HG03039 (cell line): Measurements from ENCODE around the gene SPRN.
A peak's percentile ranks its signal among the peaks of the same experiment; 100 is the strongest.

Source experiments
- ATAC-seq: cut with Tn5 transposase; IDR thresholded peaks from one replicate; pipeline ENCODE4 v1.9.1; 2021; ENCODE audit warnings: mild to moderate bottlenecking, moderate library complexity; ENCODE audit not compliant: unreplicated experiment

SPRN gene

DNA sequence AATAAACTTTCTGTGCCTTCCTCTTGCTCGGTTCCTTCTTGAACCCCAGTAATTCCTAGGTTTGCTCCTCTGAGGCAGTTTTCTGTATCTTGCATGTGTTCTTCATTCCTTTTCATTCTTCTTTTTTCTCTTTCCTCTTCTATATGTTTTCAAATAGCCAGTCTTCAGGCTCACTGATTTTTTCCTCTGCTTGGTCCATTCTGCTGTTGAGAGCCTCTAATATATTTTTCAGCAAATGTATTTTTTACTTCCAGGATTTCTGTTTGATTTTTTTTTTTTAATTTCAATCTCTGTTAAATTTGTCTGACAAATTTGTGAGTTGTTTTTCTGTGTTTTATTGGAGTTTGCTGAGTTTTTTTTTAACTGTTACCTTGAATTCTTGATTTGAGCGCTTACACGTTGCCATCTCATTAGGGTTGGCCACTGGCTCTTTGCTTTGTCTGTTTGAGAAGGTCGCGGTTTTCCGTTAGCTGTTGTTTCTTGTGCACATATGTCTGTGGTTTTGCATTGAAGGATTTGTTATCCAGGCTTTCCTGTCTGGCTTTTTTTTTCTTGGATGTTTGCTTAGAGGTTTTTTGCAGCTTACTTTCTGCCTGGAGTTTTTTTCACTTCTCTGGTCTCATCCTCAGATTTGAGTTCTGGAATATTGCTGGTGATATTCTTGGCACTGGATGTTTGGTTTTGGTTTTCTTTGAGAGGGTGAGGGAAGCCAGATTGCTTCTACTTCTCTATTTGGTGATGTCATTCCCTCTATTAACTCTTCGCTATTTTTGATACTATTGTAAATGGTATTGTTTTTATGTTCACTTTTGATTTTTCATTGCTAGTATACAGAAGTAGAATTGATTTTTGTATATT is 12.7 kb downstream of the SPRN start:
- no peak for ATAC-seq

DNA sequence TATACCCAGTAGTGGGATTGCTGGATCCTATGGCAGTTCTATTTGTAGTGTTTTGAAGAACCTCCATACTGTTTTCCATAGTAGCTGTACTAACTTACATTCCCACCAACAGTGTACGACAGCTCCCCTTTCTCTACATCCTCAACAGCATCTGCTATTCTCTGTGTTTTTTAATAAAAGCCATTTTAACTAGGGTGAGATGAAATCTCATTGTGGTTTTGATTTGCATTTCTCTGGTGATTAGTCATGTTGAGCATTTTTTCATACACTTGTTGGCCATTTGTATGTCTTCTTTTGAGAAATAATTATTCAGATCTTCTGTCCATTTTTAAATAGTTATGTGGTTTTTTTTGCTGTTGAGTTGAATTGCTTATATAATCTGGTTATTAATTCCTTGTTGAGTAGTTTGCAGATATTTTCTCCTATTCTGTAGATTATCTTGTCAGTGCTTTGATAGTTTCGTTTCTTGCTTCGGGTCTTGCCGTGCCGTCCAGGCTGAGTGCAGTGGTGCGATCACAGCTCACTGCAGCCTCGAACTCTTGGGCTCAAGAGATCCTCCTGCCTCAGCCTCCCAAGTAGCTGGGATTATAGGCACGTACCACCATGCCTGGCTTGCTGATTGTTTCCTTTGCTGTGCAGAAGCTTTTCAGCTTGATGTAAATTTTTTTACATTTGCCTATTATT is 18.4 kb downstream of the SPRN start:
- no peak for ATAC-seq

DNA sequence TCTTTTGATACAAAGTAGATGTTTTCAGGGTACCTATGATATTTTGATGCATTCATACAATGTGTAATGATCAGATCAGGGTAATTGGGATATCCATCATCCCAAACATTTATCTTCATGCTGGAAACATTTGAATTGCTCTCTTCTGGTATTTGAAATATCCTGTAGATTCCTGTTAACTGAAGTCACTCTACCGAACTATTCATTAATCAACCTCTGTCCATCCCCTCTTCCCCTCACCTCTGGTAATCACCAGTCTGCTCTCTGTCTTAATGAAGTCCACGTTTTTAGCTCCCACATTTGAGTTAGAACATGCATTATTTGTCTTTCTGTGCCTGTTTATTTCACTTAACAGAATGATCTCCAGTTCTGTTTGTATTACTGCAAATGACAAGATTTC is 19.2 kb downstream of the SPRN start:
- no peak for ATAC-seq

GRCh38 chr10:133403784-133404183 is 20.6 kb downstream of the SPRN start:
- no peak for ATAC-seq

- no peak for ATAC-seq
Observed at GRCh38 chr10:133403359-133403758, 21.1 kb downstream of the SPRN start.

GRCh38 chr10:133401981-133402725 is 22.3 kb downstream of the SPRN start:
- no peak for ATAC-seq

GRCh38 chr10:133401500-133401899 is 22.9 kb downstream of the SPRN start:
- no peak for ATAC-seq

- ATAC-seq, result peak; percentile 73
Observed at GRCh38 chr10:133400624-133401424, 23.6 kb downstream of the SPRN start.

- no peak for ATAC-seq
Observed at GRCh38 chr10:133399123-133399601, 25.3 kb downstream of the SPRN start.

DNA sequence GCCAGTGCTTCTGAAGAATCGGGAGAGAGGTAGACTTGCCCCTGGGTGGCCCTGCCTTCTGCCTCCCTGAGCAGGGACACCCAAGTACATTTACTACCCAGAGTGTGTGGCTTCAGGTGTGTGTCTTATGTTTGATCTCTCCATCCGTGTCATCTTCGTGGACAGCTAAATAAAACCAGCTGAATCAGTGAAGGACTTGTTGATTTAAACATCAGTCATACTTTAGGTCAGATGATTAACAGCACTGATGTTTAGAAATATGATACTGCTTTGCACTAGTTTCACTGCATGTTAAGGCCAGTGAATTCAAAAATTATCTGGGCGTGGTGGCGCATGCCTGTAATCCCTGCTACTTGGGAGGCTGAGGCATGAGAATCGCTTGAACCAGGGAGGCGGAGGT is 26.5 kb downstream of the SPRN start:
- no peak for ATAC-seq

DNA sequence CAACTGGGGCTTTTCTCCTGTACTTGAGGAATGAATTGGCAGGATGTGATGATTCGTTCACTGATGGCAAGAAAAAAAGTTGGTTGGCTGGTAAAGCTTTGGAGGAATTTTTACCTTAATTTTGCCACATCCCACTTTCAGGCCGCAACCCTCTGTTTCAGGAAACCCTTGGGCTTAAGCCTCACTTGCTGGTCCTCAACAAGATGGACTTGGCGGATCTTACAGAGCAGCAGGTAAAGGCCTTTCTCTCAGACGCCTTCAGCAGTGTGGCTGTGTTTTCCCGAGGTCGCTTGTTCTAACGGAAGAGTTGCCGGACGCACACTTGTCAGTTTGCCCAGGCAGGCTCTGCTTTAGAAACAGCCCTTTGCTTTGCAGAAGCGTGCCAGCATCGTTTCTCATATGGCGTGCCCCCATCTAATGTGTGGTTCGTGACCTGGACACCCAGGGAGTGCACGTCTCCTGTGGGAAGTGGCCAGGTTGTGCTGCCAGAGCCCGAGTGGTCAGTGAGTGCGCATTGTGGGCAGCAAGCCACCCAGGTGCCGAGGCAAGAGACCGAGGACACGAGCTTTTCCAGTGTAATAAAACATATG is 28.3 kb downstream of the SPRN start:
- no peak for ATAC-seq

GRCh38 chr10:133394801-133395221 is 29.6 kb downstream of the SPRN start:
- no peak for ATAC-seq

- ATAC-seq, result peak; percentile 63
Observed at GRCh38 chr10:133394064-133394663, 30.3 kb downstream of the SPRN start, which contains the start of gene MTG1. MTG1 (plus strand) TSS chr10:133394157; CDS start chr10:133394221, 64 bp downstream.

DNA sequence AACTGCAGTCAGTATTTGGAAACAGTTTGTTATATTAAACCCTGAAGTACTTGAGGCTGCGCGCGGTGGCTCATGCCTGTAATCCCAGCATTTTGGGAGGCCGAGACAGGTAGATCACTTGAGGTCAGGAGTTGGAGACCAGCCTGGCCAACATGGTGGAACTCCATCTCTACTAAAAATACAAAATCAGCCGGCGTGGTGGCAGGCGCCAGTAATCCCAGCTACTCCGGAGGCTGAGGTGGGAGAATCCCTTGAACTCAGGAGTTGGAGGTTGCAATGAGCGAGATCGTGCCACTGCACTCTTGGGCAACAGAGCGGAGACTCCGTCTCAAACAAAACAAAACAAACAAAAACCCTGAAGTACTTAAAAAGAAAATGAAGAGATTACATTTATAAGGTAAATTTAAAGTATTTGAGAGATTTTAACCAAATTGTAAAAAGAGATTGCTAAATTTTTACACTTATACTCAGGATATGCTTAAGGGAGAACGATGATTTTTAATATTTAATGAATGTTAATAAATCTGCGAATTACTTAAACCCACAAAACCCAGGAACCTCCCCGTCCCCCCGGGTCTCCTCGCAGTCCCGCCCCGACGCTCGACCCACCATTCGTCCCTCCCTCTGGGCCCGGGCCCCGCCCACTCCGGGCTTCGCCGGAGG is 30.9 kb downstream of the SPRN start:
- ATAC-seq, result no peak

- no peak for ATAC-seq
Observed at GRCh38 chr10:133391761-133392518, 32.5 kb downstream of the SPRN start.

- ATAC-seq, result no peak
Observed at GRCh38 chr10:133391249-133391635, 33.2 kb downstream of the SPRN start.

DNA sequence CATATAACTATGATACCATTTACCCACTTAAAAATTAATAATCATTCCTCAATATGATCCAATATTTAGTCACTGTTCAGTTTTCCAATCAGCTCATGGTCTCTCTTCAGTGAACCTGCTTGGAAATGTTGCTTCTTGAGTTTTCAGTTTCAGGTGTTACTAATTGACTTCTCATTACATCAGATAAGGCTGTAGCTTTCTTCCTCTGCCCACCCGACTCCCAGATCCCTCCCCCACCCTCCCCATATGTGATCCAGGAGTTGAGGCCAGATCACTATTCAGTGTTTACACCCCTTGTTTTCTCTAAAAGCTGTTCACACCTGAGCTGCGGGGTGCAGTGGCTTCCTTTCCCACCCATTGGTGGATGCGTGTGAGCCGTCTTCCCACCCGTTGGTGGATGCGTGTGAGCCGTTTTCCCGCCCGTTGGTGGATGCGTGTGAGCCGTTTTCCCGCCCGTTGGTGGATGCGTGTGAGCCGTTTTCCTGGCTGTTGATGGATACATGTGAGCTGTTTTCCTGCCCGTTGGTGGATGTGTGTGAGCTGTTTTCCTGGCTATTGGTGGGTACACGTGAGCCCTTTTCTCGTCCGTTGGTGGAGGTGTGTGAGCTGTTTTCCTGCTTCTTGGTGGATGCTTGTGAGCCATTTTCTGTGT is 33.7 kb downstream of the SPRN start:
- ATAC-seq, result no peak
